Measurements from ENCODE around the gene ADCY6.

- TF ChIP-seq CTCF (conservative IDR thresholded peaks at IDR 0.05 in 1 of 2, IDR thresholded peaks at IDR 0.05 in 1 of 2; ENCODE audit: low read depth in 1 of 2, low read length in 2 of 2) = no peak
- no peak for TF ChIP-seq EZH2 (IDR thresholded peaks at IDR 0.05; ENCODE audit: low read length, missing control alignments)
Measured at GRCh38 chr12:48838048-48838447, 49.2 kb upstream of the ADCY6 start.
